GM23338 (cell line): ENCODE measurements around the gene LRFN4. TPM values are rescaled to one million over a fixed set of nuclear protein-coding genes. Genes with fewer than 3 reads are reported as not detected.

Experiments used
- ATAC-seq: fragments of 200-7000 bp; cut with Tn5 transposase; 3 replicates; pipeline ENCODE4 v1.9.1; 2020
- DNase-seq: peaks from one replicate; pipeline ENCODE4 v3.0.0-alpha.2; 2015; ENCODE audit warnings: low spot score
- H2AFZ ChIP-seq: fragments of 200-600 bp; sonication (generic); 2 replicates; pipeline ENCODE4 v1.8.0; 2016; ENCODE audit warnings: antibody characterized with exemption, mild to moderate bottlenecking, moderate library complexity
- H3F3A ChIP-seq: fragments of 200-600 bp; sonication (generic); replicated peaks from 2 replicates; pipeline ENCODE4 v1.8.0; 2017; ENCODE audit warnings: antibody characterized with exemption, mixed run types, low read depth
- H3K27ac ChIP-seq: fragments of 200-600 bp; sonication (generic); 2 replicates; pipeline ENCODE4 v1.6.1; 2016; ENCODE audit warnings: low read depth
- H3K27me3 ChIP-seq: fragments of 200-600 bp; sonication (generic); 2 replicates; pipeline ENCODE4 v1.8.0; 2016; ENCODE audit warnings: mild to moderate bottlenecking, mixed run types, moderate library complexity; ENCODE audit not compliant: insufficient read depth
- H3K36me3 ChIP-seq: fragments of 200-600 bp; sonication (generic); 2 replicates; pipeline ENCODE4 v1.8.0; 2016; ENCODE audit warnings: mild to moderate bottlenecking; ENCODE audit not compliant: insufficient read depth
- H3K4me1 ChIP-seq: fragments of 200-600 bp; sonication (generic); 2 replicates; pipeline ENCODE4 v1.8.0; 2016; ENCODE audit warnings: mild to moderate bottlenecking, moderate library complexity; ENCODE audit not compliant: insufficient read depth
- H3K4me2 ChIP-seq: fragments of 200-600 bp; sonication (generic); 2 replicates; pipeline ENCODE4 v1.7.1; 2017; ENCODE audit warnings: mixed run types
- H3K4me3 ChIP-seq: fragments of 200-600 bp; sonication (generic); 2 replicates; pipeline ENCODE4 v1.6.1; 2016; ENCODE audit warnings: mixed run types
- H3K79me2 ChIP-seq: fragments of 200-600 bp; sonication (generic); replicated peaks from 2 replicates; pipeline ENCODE4 v1.8.0; 2017; ENCODE audit warnings: mild to moderate bottlenecking; ENCODE audit not compliant: insufficient read depth
- H3K9me2 ChIP-seq: fragments of 200-600 bp; sonication (generic); 2 replicates; pipeline ENCODE4 v1.8.0; 2017; ENCODE audit not compliant: insufficient read depth
- H4K20me1 ChIP-seq: fragments of 200-600 bp; sonication (generic); replicated peaks from 2 replicates; pipeline ENCODE4 v1.8.0; 2017; ENCODE audit warnings: mild to moderate bottlenecking; ENCODE audit not compliant: insufficient read depth
- H3K27ac Mint-ChIP-seq: 2 replicates; pipeline ENCODE4 v1.8.0; 2020; ENCODE audit warnings: inconsistent platforms, mild to moderate bottlenecking, moderate library complexity, mixed read lengths
- H3K27me3 Mint-ChIP-seq: 3 replicates; pipeline ENCODE4 v1.8.0; 2022; ENCODE audit warnings: low read depth, mild to moderate bottlenecking, moderate library complexity, mixed read lengths, inconsistent platforms; ENCODE audit not compliant: insufficient read depth, poor library complexity
- H3K36me3 Mint-ChIP-seq: 3 replicates; pipeline ENCODE4 v1.8.0; 2021; ENCODE audit warnings: low read depth, mild to moderate bottlenecking, inconsistent platforms, moderate library complexity, mixed read lengths
- H3K4me1 Mint-ChIP-seq: 3 replicates; pipeline ENCODE4 v1.8.0; 2020; ENCODE audit warnings: mild to moderate bottlenecking, inconsistent platforms, mixed read lengths
- H3K4me3 Mint-ChIP-seq: 3 replicates; pipeline ENCODE4 v1.8.0; 2021; ENCODE audit warnings: moderate library complexity, mild to moderate bottlenecking, inconsistent platforms, mixed read lengths
- H3K9me3 Mint-ChIP-seq: 3 replicates; pipeline ENCODE4 v1.8.0; 2020; ENCODE audit warnings: moderate library complexity, mild to moderate bottlenecking, inconsistent platforms, mixed read lengths
- CREB1 ChIP-seq: fragments of 250-450 bp; sonication (Bioruptor Pico); IDR thresholded peaks from 2 replicates; pipeline ENCODE4 v1.5.0; 2020; ENCODE audit warnings: low read depth, mild to moderate bottlenecking, moderate library complexity
- ETS1 ChIP-seq: IDR thresholded peaks from 2 replicates; pipeline ENCODE4 v1.6.1; 2016; ENCODE audit warnings: antibody characterized with exemption
- EZH2phosphoT487 ChIP-seq: fragments of 200-600 bp; sonication (generic); IDR thresholded peaks from one replicate; pipeline ENCODE4 v1.8.1; 2018; ENCODE audit warnings: antibody characterized with exemption; ENCODE audit not compliant: unreplicated experiment
- JUNB ChIP-seq: IDR thresholded peaks from one replicate; pipeline ENCODE4 v1.6.1; 2016; ENCODE audit warnings: antibody characterized with exemption; ENCODE audit not compliant: unreplicated experiment
- NANOG ChIP-seq: IDR thresholded peaks from 2 replicates; pipeline ENCODE4 v1.6.1; 2016; ENCODE audit warnings: antibody characterized with exemption, borderline replicate concordance
- POLR2AphosphoS5 ChIP-seq: IDR thresholded peaks from 2 replicates; pipeline ENCODE4 v1.6.1; 2016; ENCODE audit warnings: antibody characterized with exemption, low read depth
- STAT1 ChIP-seq: IDR thresholded peaks from one replicate; pipeline ENCODE4 v1.6.1; 2016; ENCODE audit warnings: antibody characterized with exemption; ENCODE audit not compliant: unreplicated experiment
- ZNF114 ChIP-seq: fragments of 250-450 bp; sonication (Bioruptor Pico); IDR thresholded peaks from 2 replicates; pipeline ENCODE4 v1.5.0; 2020; ENCODE audit warnings: mild to moderate bottlenecking, moderate library complexity
- polyA plus RNA-seq: library from polyadenylated mRNA; unstranded; fragments of >200 nt; fragmentation: Nextera tagmentation; extraction: Ambion mirVana; gene quantifications from 2 replicates; pipeline ENCODE4 v1.2.1, GENCODE V29; 2016
- total RNA-seq: library from RNA; depleted of rRNA; stranded (reverse); fragments of >200 nt; shearing (Covaris generic); gene quantifications from 2 replicates; pipeline ENCODE4 v1.2.3, GENCODE V29; 2014
- TF ChIP-seq, protein P1 (sequence below): fragments of 250-450 bp; sonication (Bioruptor Pico); IDR thresholded peaks from 2 replicates; pipeline ENCODE4 v1.5.0; 2020; ENCODE audit warnings: mild to moderate bottlenecking, moderate library complexity

LRFN4 gene
- total and polyA plus RNA-seq, 2 experiments from 2014 or later: 9.8 to 63.5 TPM

DNA sequence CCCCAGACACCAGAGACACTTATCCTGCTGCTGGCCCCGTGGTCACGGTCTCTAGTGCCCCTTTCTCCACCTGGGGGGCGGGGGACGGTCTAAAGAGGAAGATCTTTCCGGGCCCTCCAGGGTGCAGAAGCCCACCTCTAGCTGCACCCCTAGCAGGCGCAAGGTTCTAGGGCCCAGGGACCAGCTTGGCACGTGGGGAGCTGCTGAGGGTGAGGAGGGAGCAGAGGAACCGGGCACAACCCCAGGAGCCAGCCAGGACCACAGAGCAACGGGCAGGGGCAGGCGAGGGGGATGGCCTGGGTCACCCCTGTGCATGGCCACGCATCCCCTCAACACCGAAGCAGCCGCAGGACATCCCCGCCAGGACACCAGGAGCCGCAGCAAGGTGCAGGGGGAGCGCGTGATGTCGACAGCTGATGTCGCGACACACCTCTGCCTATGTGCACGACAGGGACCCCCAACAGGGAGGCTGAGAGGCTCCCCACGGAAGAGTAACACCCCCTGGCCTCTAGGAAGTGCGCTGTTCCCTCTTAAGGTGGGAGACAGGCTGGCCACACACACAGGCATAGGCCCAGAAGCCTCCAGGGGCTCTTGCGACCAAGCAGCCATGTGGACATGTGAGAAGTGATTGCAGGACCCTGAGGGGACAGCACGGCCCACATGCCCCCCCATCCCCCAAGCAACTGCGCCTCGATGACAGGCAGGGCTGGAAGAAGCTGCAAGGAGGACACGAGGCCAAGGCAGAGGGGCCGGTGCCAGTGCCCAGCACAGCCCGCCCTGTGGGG, 5.1 kb downstream of the LRFN4 start (continued):
- TF ChIP-seq, protein P1, sequence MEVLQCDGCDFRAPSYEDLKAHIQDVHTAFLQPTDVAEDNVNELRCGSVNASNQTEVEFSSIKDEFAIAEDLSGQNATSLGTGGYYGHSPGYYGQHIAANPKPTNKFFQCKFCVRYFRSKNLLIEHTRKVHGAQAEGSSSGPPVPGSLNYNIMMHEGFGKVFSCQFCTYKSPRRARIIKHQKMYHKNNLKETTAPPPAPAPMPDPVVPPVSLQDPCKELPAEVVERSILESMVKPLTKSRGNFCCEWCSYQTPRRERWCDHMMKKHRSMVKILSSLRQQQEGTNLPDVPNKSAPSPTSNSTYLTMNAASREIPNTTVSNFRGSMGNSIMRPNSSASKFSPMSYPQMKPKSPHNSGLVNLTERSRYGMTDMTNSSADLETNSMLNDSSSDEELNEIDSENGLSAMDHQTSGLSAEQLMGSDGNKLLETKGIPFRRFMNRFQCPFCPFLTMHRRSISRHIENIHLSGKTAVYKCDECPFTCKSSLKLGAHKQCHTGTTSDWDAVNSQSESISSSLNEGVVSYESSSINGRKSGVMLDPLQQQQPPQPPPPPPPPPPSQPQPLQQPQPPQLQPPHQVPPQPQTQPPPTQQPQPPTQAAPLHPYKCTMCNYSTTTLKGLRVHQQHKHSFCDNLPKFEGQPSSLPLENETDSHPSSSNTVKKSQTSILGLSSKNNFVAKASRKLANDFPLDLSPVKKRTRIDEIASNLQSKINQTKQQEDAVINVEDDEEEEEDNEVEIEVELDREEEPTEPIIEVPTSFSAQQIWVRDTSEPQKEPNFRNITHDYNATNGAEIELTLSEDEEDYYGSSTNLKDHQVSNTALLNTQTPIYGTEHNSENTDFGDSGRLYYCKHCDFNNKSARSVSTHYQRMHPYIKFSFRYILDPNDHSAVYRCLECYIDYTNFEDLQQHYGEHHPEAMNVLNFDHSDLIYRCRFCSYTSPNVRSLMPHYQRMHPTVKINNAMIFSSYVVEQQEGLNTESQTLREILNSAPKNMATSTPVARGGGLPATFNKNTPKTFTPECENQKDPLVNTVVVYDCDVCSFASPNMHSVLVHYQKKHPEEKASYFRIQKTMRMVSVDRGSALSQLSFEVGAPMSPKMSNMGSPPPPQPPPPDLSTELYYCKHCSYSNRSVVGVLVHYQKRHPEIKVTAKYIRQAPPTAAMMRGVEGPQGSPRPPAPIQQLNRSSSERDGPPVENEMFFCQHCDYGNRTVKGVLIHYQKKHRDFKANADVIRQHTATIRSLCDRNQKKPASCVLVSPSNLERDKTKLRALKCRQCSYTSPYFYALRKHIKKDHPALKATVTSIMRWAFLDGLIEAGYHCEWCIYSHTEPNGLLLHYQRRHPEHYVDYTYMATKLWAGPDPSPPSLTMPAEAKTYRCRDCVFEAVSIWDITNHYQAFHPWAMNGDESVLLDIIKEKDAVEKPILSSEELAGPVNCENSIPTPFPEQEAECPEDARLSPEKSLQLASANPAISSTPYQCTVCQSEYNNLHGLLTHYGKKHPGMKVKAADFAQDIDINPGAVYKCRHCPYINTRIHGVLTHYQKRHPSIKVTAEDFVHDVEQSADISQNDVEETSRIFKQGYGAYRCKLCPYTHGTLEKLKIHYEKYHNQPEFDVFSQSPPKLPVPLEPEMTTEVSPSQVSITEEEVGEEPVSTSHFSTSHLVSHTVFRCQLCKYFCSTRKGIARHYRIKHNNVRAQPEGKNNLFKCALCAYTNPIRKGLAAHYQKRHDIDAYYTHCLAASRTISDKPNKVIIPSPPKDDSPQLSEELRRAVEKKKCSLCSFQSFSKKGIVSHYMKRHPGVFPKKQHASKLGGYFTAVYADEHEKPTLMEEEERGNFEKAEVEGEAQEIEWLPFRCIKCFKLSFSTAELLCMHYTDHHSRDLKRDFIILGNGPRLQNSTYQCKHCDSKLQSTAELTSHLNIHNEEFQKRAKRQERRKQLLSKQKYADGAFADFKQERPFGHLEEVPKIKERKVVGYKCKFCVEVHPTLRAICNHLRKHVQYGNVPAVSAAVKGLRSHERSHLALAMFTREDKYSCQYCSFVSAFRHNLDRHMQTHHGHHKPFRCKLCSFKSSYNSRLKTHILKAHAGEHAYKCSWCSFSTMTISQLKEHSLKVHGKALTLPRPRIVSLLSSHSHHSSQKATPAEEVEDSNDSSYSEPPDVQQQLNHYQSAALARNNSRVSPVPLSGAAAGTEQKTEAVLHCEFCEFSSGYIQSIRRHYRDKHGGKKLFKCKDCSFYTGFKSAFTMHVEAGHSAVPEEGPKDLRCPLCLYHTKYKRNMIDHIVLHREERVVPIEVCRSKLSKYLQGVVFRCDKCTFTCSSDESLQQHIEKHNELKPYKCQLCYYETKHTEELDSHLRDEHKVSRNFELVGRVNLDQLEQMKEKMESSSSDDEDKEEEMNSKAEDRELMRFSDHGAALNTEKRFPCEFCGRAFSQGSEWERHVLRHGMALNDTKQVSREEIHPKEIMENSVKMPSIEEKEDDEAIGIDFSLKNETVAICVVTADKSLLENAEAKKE (CRISPR knock-in tag): no peak
- TF ChIP-seq JUNB (no peak), STAT1 (no peak), NANOG (no peak), ZNF114 (no peak), CREB1 (CRISPR knock-in tag) (no peak), EZH2phosphoT487 (no peak), POLR2AphosphoS5 (no peak)

GRCh38 chr11:66862559-66863037, 5.7 kb downstream of the LRFN4 start:
- peaks cover 5% of the 10 kb centered on the region; the same call in 2 of the 3 replicates for H3K4me1 Mint-ChIP-seq
- H3K4me1 ChIP-seq: no peaks in the 10 kb centered on the region; the same call in 1 of the 2 replicates
- ATAC-seq (no peak), DNase-seq (no peak)
- H3K4me3 Mint-ChIP-seq: no peak overlapping the region
- no peaks in the 10 kb centered on the region for H4K20me1 ChIP-seq
- H3K9me3 Mint-ChIP-seq: no peaks in the 10 kb centered on the region
- no peak overlapping the region for H3K4me3 ChIP-seq
- H3K36me3 ChIP-seq: no peaks in the 10 kb centered on the region
- TF ChIP-seq ETS1 (no peak), STAT1 (no peak)
- TF ChIP-seq, protein P1 (CRISPR knock-in tag): no peak
- no peak overlapping the region for H2AFZ ChIP-seq
- H3K27ac ChIP-seq: no peak overlapping the region
- no peak overlapping the region for H3K4me2 ChIP-seq
- no peaks in the 10 kb centered on the region for H3K9me2 ChIP-seq
- peaks cover 28% of the 10 kb centered on the region for H3K27me3 Mint-ChIP-seq
- peaks cover 2% of the 10 kb centered on the region; the same call in 2 of the 3 replicates for H3K36me3 Mint-ChIP-seq
- no peaks in the 10 kb centered on the region for H3F3A ChIP-seq
- H3K27me3 ChIP-seq: no peaks in the 10 kb centered on the region
- no peak overlapping the region for H3K27ac Mint-ChIP-seq
- H3K79me2 ChIP-seq: no peaks in the 10 kb centered on the region
